Right lobe of liver (tissue), 6 donors: ENCODE data around the gene TMEM225B. TPM values are rescaled to one million over a fixed set of nuclear protein-coding genes. Genes with fewer than 3 reads are reported as not detected.

Experiments
- ATAC-seq, 4 donors: fragments of 200-7000 bp; cut with Tn5 transposase; one replicate each; pipeline ENCODE4 v1.9.1; 2020; ENCODE audit warnings: mild to moderate bottlenecking in 4 of 4, moderate library complexity in 4 of 4
- DNase-seq, 3 donors: peaks; one replicate each; pipeline ENCODE4 v3.0.0-alpha.2; 2020
- H3K27ac ChIP-seq, 3 donors: fragments of 200-600 bp; one replicate each; pipeline ENCODE4 v1.8.0; 2022
- H3K27me3 ChIP-seq, 2 donors: fragments of 200-600 bp; one replicate each; pipeline ENCODE4 v1.8.0; 2022
- H3K36me3 ChIP-seq, 4 donors: fragments of 200-600 bp; sonication (generic) in 1 of 4; one replicate each; pipeline versions ENCODE4 v1.5.1 to v1.8.0; 2017 to 2022; ENCODE audit warnings: control low read depth in 1 of 4
- H3K4me1 ChIP-seq, 4 donors: fragments of 200-600 bp; sonication (generic) in 1 of 4; one replicate each; pipeline versions ENCODE4 v1.5.1 to v1.8.0; 2017 to 2022; ENCODE audit warnings: control low read depth in 1 of 4
- H3K4me3 ChIP-seq, 3 donors: fragments of 200-600 bp; one replicate each; pipeline ENCODE4 v1.8.0; 2022
- H3K9me3 ChIP-seq, 4 donors: fragments of 200-600 bp; sonication (generic) in 1 of 4; one replicate each; pipeline versions ENCODE4 v1.5.1 to v1.8.0; 2017 to 2022; ENCODE audit warnings: control low read depth in 1 of 4
- CTCF ChIP-seq, 4 donors: fragments of 200-600 bp in 3 of 4; fragments of 450-650 bp in 1 of 4; IDR thresholded peaks; one replicate each; pipeline versions ENCODE4 v1.5.1 to v1.8.0; 2016 to 2022; ENCODE audit warnings: antibody characterized with exemption in 4 of 4, mild to moderate bottlenecking in 2 of 4
- POLR2A ChIP-seq: fragments of 450-650 bp; IDR thresholded peaks from one replicate; pipeline ENCODE4 v1.6.1; 2017; ENCODE audit warnings: antibody characterized with exemption, mild to moderate bottlenecking
- WGBS: methylation state at CpG from one replicate; pipeline ENCODE4 v1.1.6; 2018; ENCODE audit warnings: low coverage, low lambda C conversion rate; ENCODE audit not compliant: insufficient coverage; ENCODE audit errors: missing lambda C conversion rate; 5-methylcytosine and 5-hydroxymethylcytosine counted together
- intact Hi-C, 2 donors: fragments of 100-400 bp; cut with DNase I; formaldehyde crosslinking; loops; one replicate each; pipeline versions ENCODE4 v1.11.2 to v1.14.1; 2022
- total RNA-seq, 6 experiments: library from RNA; depleted of rRNA in 2 of 6; stranded (reverse); fragments of >200 nt in 2 of 6; fragmentation: NEBNext Ultra II Directional in 3 of 6; extraction: Animal tissue kit (Norgen Biotek cat#: 25700) in 3 of 6; gene quantifications; one replicate each; pipeline versions ENCODE4 v1.1.0 to v1.2.4, GENCODE V29; 2016 to 2023
- donor health status: DM: no; HTN: yes; CAD: no.
- donor health status: DM: no; HTN: no; CAD: no.
- donor health status: DM: no; HTN: no; CAD: no.
- donor health status: DM: no; HTN: yes; CAD: no.
- donor health status: DM: no; HTN: yes; CAD: no.

The TMEM225B gene
- total RNA-seq, 6 experiments from 2014 or later, result 0.25 to 1.4 (median 0.29) TPM; not detected in 2

GRCh38 chr7:99588868-99589267, 9.2 kb upstream of the TMEM225B start:
- intact Hi-C loops, result no loop called here
- no peak for ATAC-seq
- Histone ChIP-seq H3K27me3 (no peaks in the 10 kb centered on the region), H3K27ac (no peak overlapping the region), H3K9me3 (no peaks in the 10 kb centered on the region), H3K36me3 (no peaks in the 10 kb centered on the region), H3K4me3 (no peak overlapping the region), H3K4me1 (no peaks in the 10 kb centered on the region)
- DNase-seq, result no peak
- 75% methylated on average over 3 of the region's 3 CpGs for WGBS
- TF ChIP-seq POLR2A (no peak), CTCF (IDR thresholded peaks at IDR 0.05) (no peak)

GRCh38 chr7:99594948-99595745, 2.9 kb upstream of the TMEM225B start:
- Histone ChIP-seq H3K36me3 (no peaks in the 10 kb centered on the region), H3K9me3 (no peaks in the 10 kb centered on the region), H3K27me3 (no peaks in the 10 kb centered on the region), H3K27ac (no peak overlapping the region), H3K4me3 (no peak overlapping the region), H3K4me1 (no peaks in the 10 kb centered on the region)
- ATAC-seq, result no peak
- intact Hi-C loops, result no loop called here
- TF ChIP-seq CTCF (IDR thresholded peaks at IDR 0.05) (no peak), POLR2A (no peak)
- 79% methylated on average over 7 of the region's 7 CpGs for WGBS
- no peak for DNase-seq

GRCh38 chr7:99596408-99596955, 1.6 kb upstream of the TMEM225B start:
- H3K9me3 ChIP-seq, result no peaks in the 10 kb centered on the region
- no peak for ATAC-seq
- H3K4me3 ChIP-seq, result no peak overlapping the region
- no peaks in the 10 kb centered on the region for H3K36me3 ChIP-seq
- intact Hi-C loops, result no loop called here
- no peak overlapping the region for H3K27ac ChIP-seq
- no peaks in the 10 kb centered on the region for H3K27me3 ChIP-seq
- H3K4me1 ChIP-seq, result no peaks in the 10 kb centered on the region
- DNase-seq, result no peak
- WGBS, result 100% methylated on average over 1 of the region's 1 CpG
- TF ChIP-seq CTCF (IDR thresholded peaks at IDR 0.05) (no peak), POLR2A (no peak)

- WGBS, result 80% methylated on average over 4 of the region's 4 CpGs
These were observed 1.8 kb downstream of the TMEM225B start for GRCh38 chr7:99599836-99600235.

More at GRCh38 chr7:99599836-99600235, 1.8 kb downstream of the TMEM225B start:
- H3K27ac ChIP-seq, result no peak overlapping the region
- H3K36me3 ChIP-seq, result no peaks in the 10 kb centered on the region
- no peak for TF ChIP-seq CTCF (IDR thresholded peaks at IDR 0.05)
- no peak for TF ChIP-seq POLR2A
- no peaks in the 10 kb centered on the region for H3K27me3 ChIP-seq
- no peaks in the 10 kb centered on the region for H3K9me3 ChIP-seq
- no peaks in the 10 kb centered on the region for H3K4me1 ChIP-seq
- DNase-seq (no peak), ATAC-seq (no peak)
- intact Hi-C loops, result no loop called here
- H3K4me3 ChIP-seq, result no peak overlapping the region
